Fibroblast of the aortic adventitia (primary cell): ENCODE data around the gene SLC1A7. TPM values are rescaled to one million over a fixed set of nuclear protein-coding genes. Genes with fewer than 3 reads are reported as not detected.

Experiments
- DNase-seq: peaks from one replicate; pipeline ENCODE4 v3.0.0-alpha.2; 2010; ENCODE audit warnings: low read depth
- H3K4me3 ChIP-seq: 2 replicates; pipeline ENCODE4 v1.5.1; 2011; ENCODE audit warnings: low read depth, mild to moderate bottlenecking, control low read depth, low read length, moderate library complexity
- CTCF ChIP-seq: IDR thresholded peaks from 2 replicates; pipeline ENCODE4 v1.5.1; 2011; ENCODE audit warnings: mild to moderate bottlenecking, low read length, control low read depth, inconsistent platforms; ENCODE audit not compliant: insufficient read depth
- total RNA-seq: library from RNA; depleted of rRNA; stranded (reverse); fragments of >200 nt; gene quantifications from 2 replicates; pipeline ENCODE4 v1.2.3, GENCODE V29; 2012; ENCODE audit warnings: low replicate concordance

Gene SLC1A7
- total RNA-seq, 1 donor, result 3.8 TPM

GRCh38 chr1:53183095-53183990 is 40.9 kb upstream of the SLC1A7 start:
- peak; percentile 85 for DNase-seq
- H3K4me3 ChIP-seq, result no peak overlapping the region
- TF ChIP-seq CTCF, result no peak

DNA sequence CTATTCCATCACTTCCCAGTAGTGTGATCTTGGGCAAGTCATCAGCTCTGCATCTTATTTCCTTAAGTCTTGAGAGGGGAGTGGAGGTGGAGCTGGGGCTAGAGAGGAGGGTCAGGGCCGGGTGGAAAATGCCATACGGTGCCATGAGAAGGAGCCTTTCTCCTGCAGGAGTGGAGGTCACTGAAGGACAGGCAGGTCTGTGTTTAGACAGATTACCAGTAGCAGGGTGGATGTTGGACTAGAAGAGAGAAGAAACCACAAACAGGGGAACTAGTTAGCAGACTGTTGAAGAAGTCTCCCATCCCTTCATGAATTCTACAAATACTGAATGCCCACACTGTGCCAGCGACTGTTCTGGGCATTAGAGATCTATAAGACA is 40.3 kb upstream of the SLC1A7 start:
- no peak for DNase-seq
- no peak for TF ChIP-seq CTCF
- no peak overlapping the region for H3K4me3 ChIP-seq

DNA sequence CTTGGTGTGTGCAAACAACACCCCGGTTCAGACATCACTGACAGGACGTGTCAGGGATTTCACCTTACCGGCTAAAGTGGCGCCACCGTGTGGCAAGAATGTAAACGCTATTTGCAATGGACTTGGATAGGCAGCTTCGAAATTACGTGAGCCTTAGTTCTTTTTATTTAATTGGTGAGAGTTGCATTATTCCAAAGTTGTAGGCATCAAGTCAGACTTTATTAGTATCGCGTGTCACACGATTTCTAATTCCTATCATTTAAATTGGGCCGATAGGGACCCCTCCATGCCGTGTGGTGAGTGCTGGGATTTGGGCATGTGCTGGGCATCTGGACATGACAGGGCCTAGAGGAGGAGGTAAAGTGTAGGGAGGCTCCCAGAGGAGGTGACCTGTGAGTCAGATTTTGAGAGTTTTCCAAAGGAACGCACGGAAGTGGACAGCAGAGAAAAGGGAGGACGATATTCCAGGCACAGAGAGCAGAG is 39.7 kb upstream of the SLC1A7 start:
- peak; percentile 90 for DNase-seq
- peak; percentile 75 for TF ChIP-seq CTCF
- H3K4me3 ChIP-seq, result no peak overlapping the region

- no peak overlapping the region for H3K4me3 ChIP-seq
- no peak for TF ChIP-seq CTCF
- DNase-seq, result no peak
Observed at GRCh38 chr1:53180951-53181350, 38.5 kb upstream of the SLC1A7 start.

DNA sequence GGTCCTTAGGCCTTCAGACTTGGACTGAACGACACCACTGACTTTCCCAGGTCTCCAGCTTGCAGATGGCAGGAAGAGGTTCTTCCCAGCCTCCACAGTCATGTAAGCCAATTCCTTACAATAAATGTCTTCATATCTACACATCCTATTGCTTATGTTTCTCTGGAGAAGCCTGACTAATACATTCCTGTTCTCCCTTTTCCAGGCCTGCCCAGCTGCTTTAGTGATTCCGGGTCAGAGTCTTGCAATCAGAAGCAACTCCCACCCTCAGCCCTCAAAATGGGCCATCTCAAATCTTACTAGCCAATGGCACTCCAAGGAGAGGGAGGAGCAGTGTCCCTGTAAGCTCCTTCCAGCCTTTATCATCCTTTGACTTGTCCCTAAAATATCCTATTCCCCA is 37.8 kb upstream of the SLC1A7 start:
- H3K4me3 ChIP-seq, result no peak overlapping the region
- DNase-seq, result peak; percentile 86
- no peak for TF ChIP-seq CTCF

DNA sequence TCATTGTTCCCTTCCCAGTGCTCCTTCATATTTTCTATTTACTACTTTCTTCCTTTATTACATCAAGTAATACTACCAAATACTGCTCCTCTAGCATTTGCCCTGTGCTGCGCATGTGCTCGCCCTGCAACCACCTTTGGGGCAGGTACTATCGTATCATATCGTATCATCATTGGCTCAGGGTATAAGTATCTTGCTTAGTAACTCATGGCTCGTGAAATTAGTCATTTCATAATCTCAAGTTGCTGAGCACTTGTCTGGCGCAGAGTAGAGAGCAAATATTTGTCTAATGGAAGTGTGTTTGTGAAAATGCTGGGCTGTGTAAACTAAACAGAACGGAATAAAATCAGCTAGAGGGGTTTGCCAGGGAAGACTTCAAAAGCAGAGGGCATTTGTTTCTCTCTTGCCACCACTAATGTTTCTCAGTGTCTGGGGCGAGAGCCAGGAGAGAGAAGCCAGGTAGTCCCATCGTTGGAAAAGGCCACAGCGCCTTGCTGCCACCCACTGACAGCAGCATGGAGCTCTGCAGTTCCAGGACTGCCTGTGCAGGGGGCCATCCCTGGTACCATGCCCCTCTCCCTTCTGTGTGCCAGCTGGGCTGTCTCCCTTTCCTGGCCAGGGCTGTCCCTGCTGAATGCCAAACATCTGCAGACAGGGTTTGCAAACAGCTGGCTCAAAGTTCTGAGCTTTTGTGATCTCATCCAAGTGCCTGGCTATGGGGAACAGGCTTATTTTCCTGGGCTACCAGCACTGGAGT is 34.2 kb upstream of the SLC1A7 start:
- no peak overlapping the region for H3K4me3 ChIP-seq
- DNase-seq, result peak; percentile 74
- peak; percentile 41 for TF ChIP-seq CTCF
